GM18909 (cell line): ENCODE results near the gene MS4A18.
"Not testable (repeated sequence)": the region's sequence is repeated elsewhere in the genome, so short reads cannot be mapped to it uniquely, and the experiment has no call there.

Experiments used
- ATAC-seq: cut with Tn5 transposase; IDR thresholded peaks from one replicate; pipeline ENCODE4 v1.9.1; 2021; ENCODE audit warnings: mild to moderate bottlenecking; ENCODE audit not compliant: unreplicated experiment, poor library complexity

MS4A18 gene

GRCh38 chr11:60731586-60731985, 7.1 kb downstream of the MS4A18 start:
- ATAC-seq = no peak

GRCh38 chr11:60734279-60734678, 9.8 kb downstream of the MS4A18 start:
- ATAC-seq = no peak

DNA sequence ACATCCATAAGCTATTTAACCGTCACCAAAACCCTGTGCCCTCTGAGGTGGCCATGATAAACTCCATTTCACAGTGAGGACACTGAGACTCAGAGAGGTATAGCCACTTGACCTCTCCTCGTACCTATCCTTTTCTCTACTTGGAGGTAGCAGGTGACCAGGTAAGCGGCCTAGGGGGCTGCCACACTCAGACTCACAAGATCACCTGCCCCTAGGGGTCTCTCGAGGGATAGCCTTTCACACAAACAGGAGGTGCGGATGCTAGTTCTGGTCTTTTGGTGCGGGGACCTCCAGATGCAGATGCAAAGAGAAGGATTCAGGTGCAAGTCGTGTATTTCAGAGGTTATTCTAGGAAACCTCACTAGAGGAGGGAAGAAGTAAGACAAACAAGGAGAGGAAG, 14.6 kb downstream of the MS4A18 start:
- no peak for ATAC-seq

DNA sequence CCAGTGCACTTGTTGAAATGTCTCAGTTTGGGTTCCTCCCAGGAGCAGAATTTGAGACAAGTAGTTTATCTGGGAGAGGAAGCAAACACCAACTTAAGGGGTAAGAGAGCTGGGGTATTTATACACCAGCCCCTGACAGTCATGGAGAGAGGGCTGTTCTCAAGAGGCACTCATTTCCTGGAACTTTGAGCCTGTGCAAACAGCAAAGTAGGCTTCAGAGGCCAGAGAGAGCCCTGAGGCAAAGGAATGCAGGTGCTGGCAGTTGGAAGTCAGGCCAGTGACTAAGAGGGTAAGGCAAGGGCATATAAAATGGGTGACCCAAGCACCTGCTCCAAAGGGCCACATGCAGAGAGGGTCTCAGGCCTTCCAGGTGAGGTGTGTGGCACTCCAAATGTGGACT, 16.1 kb downstream of the MS4A18 start:
- no peak for ATAC-seq

GRCh38 chr11:60741421-60741820, 16.9 kb downstream of the MS4A18 start:
- no peak for ATAC-seq

DNA sequence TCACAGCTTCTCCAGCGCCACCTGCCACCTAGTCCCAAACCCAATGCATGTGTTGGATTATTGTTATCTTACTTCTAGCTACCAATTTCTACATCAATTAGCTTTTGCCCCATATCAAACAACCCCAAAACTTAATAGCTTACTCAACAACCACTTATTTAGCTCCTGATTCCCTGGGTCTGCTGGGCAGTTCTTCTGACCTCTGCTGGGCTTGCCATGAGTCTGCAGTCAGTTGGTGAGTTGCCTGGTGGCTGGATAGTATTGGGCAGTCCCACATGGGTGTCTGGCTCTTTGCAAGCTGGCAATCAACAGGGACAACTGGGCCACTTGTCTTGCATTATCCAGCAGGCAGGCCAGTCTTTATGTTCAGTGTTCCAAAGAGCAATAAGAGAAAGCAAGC, 18.5 kb downstream of the MS4A18 start:
- ATAC-seq = no peak

DNA sequence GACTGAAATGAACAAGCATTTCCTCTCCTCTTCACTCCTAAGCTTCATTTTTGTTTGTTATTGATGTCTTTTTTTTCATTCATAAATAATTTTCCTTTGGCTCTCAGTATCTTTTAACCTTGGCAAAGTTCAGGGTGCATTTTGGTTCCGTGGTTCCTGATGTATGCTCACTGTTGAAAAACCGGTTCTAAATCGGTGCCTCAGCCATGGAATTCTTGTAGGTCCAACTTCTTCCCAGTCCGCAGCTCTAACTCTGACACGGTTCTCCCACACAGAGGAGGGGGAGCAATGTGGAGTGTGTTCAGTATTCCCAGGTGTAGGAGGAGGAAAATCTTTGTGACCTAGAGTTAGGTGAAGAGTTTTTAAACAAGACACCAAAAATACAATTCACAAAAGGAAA, 19.6 kb downstream of the MS4A18 start:
- ATAC-seq = no peak

DNA sequence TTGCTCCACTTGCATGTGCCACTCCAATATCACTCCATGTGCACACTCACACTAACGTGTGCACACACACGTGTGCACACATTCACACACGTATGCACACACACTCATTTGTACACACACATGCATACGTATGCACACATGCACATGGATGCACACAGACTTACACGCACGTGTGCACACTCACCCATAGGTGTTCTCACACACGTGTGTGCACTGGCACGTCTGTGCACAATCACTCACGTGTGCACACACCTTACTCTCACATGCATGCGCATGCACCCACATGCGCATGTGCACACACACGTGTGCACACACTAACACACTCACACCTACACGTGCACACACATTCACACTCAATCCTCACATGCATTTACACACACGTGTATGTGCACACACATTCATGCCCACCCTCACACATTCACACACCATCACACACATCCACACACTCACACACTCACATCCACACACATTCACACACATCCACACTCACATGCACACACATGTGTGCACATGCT, 22.9 kb downstream of the MS4A18 start:
- ATAC-seq = no peak

GRCh38 chr11:60748225-60748624, 23.7 kb downstream of the MS4A18 start:
- no peak for ATAC-seq

- no peak for ATAC-seq
Measured at GRCh38 chr11:60748821-60749220, 24.3 kb downstream of the MS4A18 start.

DNA sequence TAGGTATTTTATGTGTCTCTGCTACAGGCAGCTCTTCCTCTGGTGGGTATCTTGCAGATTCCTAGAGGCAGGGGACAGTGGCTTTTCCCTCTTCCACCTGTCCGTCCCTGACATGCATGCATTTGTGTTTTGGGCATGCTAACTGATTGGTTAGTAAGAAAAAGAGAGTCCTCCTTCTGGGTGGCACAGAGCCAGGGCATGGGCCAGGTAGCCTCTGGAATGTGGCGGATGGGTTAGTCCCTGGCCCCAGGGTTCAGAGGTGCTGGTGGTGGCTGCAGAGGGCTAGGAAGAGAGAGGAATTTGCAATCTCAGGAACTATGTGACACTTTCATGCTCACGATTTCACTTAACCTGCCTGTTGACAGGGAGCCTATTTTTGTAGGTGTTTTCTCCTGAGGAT, 26.4 kb downstream of the MS4A18 start:
- no peak for ATAC-seq

- no peak for ATAC-seq
Measured at GRCh38 chr11:60753309-60753708, 28.8 kb downstream of the MS4A18 start.

DNA sequence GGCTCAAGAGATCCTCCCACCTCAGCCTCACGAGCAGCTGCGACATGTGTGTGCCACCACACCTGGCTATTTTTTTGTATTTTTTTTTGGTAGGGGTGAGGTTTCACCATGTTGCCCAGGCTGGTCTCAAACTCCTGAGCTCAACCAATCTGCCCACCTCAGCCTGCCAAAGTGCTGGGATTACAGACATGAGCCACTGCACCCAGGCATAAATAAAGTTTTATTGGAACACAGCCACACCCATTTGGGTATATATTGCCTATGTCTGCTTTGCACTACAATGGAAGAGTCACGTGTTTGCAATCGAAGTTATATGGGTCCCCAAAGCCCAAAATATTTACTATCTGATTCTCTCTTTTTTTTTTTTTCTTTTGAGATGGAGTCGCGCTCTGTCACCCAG, 30.4 kb downstream of the MS4A18 start:
- no peak for ATAC-seq

GRCh38 chr11:60756307-60757032, 31.9 kb downstream of the MS4A18 start, which contains the start of gene MS4A15:
Gene MS4A15 (plus strand): TSS chr11:60756867. CDS start chr11:60763734, 6,867 bp downstream.
- ATAC-seq = peak; percentile 36

DNA sequence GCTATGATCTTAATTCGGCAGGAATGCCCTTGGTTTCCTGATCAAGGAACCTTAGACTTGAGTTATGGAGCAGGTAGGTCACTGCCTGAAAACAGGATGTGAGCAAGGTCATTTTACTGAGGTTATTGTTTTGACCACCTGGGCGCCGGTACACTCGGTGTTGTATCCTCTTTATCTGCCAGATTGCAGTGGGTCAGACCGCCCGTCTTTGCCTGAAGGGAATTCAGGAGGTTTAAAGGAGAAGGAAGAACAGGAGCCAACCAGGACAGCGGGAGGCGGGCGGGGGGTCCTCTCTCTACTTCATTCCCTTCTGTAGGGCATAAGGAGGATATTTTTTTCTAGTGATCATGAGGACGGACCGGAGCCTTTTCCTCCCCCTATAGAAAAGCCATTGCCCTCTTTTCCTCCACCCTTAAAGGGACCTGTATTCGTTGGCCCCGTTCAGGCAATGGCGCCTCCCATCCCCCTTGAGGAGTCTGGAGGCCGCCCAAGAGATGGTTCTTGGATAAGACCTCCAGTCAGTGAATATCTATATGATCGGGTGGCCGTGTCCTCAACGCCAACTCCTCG, 32.8 kb downstream of the MS4A18 start:
- no peak for ATAC-seq

GRCh38 chr11:60758671-60759070, 34.2 kb downstream of the MS4A18 start:
- ATAC-seq = not testable (repeated sequence)

GRCh38 chr11:60759438-60760225, 35.1 kb downstream of the MS4A18 start:
- ATAC-seq = not testable (repeated sequence)

DNA sequence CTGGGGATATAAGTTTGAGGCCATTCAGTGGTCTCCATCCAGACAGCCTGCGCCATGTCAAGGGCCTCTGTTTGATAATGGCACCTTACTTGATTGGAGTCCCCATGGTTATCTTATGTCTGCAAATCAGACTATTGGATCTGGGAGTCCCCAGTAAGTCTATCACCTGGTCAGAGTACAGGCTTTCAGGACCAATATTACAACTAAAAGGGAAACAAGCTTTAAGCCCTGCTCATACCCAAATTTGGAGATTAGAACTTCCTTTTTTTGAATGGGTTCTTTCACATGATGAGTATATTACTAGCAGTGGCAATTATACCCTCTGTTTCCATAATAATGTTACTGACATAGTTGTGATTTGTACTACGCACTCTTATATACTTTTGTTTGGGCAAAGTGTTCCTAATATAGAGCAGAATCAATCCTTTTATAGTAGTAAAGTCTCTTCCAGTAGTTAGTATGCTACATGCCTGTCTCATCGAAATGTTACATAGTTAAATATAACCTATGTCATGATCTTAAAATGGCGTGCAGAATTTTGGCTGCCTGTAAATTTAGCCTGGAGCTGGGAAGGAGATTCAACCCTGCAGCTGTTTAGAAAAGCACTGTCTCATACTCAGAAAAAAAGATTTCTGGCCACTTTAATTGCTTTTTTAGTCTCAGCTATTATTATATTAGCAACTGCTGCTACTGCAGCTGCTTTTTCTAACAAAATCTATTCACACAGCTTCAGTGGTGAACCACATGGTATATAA, 37.1 kb downstream of the MS4A18 start:
- ATAC-seq = peak; percentile 27

DNA sequence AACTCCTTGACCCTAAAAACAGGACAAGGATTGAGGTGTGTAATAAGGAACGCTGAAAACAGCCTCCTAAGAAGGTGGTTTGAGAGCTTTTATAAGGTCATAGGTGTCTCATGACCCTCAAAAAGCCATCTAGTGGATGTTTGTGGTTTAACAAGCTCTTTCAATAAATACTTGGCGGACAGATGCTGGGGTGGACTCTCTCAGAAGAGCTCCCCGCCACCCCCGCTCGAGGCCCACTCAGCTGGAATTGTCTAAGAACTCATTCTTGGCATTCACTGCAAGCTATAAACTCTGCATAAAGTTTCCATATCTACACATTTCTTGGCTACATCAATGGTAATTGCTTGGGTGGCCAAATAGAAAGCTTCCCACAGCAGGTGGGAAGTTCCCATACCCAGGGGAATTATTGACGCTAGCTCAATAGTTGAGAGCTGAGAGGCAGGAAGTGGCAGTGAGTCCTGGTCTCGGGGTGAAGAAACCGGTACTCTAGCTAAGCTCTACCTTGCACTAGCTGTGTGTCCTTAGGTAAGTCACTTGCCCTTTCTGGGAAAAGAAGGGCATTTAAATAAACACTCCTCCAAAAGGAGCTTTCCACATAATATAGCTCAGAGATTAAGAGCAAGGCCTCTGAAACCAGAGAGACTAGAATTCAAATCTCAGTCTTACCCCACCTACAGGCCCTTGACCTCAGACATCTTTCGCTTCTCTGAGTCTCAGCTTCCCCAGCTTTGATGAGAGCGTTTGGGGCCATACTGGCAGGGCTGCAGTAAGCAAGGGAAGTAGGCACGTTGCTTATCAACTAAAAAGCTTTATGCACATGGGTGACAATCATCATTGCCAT, 38.6 kb downstream of the MS4A18 start:
- peak; percentile 72 for ATAC-seq
